CD1c-positive myeloid dendritic cell (primary cell): ENCODE measurements around the gene TRIM54.

Experiments used
- DNase-seq: peaks from one replicate; pipeline ENCODE4 v3.0.0-alpha.2; 2016; ENCODE audit errors: extremely low spot score

The TRIM54 gene, protein sequence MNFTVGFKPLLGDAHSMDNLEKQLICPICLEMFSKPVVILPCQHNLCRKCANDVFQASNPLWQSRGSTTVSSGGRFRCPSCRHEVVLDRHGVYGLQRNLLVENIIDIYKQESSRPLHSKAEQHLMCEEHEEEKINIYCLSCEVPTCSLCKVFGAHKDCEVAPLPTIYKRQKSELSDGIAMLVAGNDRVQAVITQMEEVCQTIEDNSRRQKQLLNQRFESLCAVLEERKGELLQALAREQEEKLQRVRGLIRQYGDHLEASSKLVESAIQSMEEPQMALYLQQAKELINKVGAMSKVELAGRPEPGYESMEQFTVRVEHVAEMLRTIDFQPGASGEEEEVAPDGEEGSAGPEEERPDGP

DNA sequence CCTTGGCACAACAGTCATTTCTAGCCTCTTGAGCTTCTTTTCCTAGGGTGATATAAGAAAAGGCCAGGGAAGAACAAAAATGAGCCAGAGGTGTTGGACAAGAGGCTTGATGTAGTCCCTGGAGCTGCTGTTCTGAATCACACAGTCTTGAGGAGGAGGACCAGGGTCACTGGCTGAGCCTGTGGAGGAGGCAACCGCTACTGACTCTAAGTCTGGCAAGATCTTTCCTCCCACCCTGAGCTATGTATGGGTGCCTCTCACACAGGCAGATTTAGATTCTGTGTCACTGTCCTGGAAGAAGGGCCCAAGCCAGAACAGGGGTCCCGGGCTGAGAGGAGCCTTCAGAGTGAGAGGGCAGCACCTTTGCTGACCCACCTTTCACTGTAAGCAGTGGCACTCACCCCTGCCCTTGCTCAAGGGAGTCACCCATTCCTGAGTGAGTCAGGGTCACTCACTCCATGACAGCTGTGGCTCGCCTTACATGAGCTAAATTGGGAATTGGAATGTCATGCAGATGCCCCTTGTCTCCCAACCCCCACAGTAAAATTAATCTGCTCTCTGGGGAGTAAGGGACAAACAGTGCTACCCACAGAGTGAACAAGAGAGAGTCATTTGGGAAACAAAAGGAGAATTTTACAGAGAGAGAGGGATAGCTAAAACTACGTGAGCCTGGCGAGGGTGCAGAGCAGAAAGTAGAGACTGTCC is at the start of gene TRIM54:
Gene TRIM54, plus strand, starts transcription at position 575 of the 705 bp plus-strand sequence. CDS start 303 bp downstream, outside the sequence.
- no peak for DNase-seq

- no peak for DNase-seq
Measured at GRCh38 chr2:27233341-27233740, 48.9 kb upstream of the TRIM54 start.

GRCh38 chr2:27236136-27236535 is 46.1 kb upstream of the TRIM54 start:
- no peak for DNase-seq

GRCh38 chr2:27236626-27237025 is 45.6 kb upstream of the TRIM54 start:
- no peak for DNase-seq

- DNase-seq: no peak
Measured at GRCh38 chr2:27237341-27237945, 44.8 kb upstream of the TRIM54 start.

- DNase-seq: no peak
Measured at GRCh38 chr2:27238976-27239375, 43.3 kb upstream of the TRIM54 start.

GRCh38 chr2:27240406-27240805 is 41.8 kb upstream of the TRIM54 start:
- no peak for DNase-seq

DNA sequence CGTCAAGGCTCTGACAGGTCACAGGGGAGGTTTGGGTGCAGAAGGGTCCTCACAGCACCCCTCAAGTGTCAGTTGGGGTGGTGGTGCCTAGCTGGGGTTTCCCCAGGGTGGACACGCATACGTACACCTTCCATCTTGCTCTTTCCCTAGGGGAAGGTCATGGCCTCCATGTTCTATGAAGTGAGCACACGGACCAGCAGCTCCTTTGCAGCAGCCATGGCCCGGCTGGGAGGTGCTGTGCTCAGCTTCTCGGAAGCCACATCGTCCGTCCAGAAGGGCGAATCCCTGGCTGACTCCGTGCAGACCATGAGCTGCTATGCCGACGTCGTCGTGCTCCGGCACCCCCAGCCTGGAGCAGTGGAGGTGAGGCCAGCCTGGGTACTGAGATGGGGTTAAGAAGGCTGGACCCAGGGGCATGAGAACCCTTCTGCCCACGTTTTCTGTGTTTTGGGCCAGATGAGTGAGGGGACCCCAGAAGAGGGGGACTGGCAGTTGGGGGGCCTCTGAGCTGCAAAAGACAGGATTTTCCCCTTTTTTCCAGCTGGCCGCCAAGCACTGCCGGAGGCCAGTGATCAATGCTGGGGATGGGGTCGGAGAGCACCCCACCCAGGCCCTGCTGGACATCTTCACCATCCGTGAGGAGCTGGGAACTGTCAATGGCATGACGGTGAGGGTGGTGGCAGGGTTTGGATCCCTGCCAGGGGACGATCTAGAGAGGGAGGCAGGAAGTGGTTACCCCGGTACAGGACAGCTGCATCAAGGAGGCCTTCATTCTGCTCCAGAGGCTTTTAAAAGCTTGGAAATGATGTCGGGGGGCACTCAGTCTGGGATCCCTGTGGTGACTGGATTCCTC is 40.2 kb upstream of the TRIM54 start:
- DNase-seq: no peak

GRCh38 chr2:27242614-27242951 is 39.6 kb upstream of the TRIM54 start:
- no peak for DNase-seq

- no peak for DNase-seq
Measured at GRCh38 chr2:27243391-27244130, 38.7 kb upstream of the TRIM54 start.

DNA sequence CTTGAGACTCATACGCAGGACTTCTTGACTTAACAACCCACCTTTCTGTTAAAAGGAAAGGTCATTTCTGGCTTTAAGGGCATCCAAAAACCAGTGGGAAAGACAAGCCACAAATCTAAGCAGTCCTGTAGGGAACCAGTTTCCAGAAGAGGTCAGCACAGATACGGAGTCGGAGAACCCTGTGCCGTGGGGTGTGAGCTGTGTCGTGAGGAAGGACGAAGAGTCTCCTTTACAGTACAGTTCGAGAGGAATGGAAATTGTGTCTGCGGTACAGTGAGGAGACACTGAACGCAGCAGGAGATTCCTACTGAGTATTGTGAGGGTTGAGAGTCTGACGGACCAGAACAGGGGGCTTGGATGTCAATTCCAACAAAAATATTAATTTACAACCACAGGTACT is 37.1 kb upstream of the TRIM54 start:
- DNase-seq: no peak

DNA sequence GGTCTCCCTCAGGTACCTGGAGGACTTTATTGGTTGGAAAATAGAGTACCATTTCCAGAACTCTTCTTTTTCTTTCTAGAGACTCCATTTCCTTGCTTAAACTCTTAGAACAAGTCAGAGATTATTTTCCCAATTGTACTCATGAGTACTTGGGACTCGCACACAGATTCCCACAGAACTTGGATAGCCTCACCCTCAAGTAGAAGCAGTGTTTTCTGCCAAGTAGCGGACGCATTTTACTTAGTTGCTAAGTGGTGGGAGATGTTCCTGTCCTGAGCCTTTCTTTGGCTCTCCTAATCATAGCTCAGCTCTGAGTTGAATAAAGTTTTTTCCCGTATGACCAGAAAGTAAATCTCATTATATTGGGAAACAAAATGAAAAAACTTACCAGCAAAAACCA is 36.6 kb upstream of the TRIM54 start:
- DNase-seq: no peak

DNA sequence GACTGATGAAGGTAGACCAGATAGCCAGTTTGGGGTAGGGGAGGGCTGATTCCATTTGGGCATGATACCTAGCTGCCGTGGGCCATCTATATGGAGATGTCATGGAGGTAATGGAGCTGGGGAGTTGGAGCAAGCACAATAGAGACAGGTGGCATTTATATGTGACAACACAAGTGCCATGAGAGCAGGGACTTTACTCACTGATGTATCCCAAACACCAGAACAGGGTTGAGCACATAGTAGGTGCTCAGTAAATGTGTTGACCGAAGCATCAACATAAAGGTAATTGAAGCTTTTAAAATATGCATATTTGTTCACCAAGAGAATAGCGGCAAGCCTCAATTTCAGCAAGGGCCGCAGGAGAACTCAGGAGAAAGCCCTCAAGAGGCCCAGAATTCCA is 34.3 kb upstream of the TRIM54 start:
- no peak for DNase-seq

DNA sequence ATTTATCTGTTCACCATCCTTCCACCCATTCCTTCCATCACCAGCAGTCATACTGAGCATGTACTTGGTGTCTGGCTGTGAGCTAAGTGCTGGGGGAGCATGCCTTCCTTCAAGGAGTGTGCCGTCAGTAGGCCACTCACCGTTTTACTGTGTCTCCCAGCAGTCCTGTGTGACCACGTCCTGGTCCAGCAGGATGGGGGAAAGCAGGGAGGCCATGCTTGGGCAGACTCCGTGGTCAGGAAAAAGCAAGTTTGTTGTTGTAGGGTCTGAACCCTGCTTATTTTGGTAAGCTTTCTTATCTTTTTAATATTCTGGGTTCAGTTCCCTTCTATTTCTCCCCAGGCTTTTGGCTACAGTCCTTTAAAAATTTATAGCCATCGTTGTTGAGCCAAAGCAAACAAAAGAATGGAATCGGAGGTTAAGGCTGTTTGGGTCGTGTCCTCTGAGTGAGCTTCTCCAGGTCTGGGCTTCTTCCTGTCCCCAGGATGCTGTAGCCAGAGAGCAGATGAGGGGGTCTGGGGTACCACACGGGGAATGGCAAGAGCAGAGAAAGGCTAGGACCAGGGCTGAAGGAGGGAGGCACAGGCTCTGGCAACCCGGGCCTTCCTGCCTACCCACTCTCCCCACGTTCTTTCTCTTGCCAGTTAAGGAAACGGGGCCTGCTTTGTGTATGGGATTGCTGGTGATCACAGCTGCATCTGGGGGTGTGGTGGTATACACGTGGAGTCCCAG is 32.9 kb upstream of the TRIM54 start:
- no peak for DNase-seq

DNA sequence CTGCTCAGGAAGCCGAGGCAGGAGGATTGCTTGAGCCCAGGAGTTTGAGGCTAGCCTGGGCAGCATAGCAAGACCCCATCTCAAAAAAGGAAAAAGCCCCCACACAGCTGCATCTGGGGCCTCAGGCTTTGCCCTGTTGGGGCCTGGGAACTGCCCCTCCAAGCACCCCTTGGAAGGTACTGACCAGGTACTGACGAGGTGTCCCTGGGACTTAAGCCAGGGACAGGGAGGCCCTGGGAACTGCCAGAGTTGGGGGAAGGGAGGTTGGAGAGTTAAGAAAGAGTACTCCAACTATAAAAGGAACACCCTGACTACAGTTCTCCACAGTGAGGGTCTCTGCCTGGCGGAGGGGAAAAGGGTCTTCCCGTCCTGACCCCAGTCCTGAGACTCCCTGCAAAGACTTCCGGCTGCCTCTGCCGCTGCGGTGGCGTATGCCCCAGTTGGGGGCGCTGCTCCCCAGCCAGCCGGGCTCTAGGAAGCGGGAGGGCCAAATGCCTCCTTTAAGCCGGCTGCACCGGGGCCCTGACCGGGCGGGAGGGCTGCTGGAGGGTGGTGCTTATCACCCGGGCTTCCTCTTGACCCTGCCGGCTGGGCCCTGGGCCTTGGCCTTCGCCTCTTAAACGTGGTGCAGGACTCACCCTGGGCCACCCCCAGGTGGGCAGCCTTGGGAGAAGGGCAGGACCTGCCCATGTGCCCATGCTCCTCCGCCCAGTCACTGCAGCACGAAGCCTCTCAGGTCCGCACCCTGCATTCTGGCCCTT is 32.2 kb upstream of the TRIM54 start:
- peak; percentile 74 for DNase-seq

DNA sequence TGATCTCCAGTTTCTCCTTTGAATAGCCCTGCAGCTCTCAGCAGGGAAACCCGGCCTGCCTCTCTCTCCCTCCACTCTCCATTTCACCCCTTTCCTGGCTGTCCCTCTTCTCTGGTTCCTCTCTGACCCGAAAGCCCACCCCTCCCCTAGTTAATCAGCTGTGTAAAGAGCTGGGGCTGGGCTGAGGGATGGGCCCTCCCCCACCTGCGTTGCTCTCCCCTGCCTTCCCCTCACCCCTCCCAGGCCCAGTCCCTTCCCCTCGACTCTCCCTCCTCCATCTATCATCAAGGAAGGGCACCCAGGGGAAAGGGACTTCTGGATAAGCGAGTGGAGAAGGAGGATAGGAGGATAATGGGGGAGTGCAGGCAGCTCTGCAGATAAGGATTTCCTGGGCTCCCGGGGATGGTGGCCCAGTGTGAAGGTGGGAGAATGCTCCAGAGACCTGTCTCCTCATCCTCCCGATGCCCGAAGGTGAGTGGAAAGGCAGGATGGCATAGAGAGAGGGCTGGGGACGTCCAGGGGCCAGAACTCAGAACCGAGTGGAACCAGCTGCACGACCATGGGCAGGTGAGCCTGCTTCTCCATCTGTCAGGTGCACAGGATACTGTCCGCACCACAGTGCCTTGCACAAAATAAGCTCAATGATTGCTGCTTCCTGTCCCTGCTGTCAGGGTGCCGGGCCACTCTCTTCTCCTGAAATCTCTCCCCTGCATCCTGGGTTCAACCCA is 31.4 kb upstream of the TRIM54 start:
- DNase-seq: no peak

DNA sequence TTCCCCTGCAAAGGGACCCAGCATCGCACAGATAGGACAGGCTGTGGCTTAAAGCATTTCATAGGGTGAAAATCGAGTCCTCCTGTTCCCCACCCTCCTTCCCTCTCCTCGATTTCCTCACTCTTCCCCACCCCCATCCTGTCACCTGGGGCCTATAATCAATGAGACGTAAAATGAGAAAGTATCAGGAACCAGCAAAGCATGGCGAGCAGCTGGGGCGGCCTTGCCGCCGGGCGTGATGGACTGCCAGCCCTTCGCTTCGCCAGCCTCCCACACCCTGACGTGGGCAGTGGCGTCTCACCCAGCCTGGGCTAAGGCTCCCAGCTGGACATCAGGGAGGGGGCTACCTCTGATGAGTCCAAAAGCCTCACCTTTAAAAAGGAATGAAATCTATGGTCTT is 30.5 kb upstream of the TRIM54 start:
- no peak for DNase-seq

- DNase-seq: no peak
Measured at GRCh38 chr2:27255187-27255586, 27.0 kb upstream of the TRIM54 start.

DNA sequence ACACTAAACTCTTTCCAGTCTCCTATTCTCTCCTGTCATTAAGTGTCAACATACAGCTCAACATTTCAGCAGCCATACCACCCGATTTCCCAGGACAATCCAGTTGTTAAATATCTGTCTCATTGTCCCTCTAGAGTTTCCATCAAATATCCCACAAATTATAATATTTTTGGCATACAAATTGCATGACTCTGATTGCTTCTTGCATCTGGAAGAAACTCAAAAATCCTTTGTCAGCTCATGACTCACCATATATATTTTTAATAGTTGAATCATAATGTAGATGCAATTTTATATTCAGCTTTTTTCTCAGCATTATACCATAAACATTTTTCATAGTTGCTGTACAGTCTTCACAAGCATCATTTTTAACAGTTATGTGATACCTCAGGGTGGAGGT is 26.6 kb upstream of the TRIM54 start:
- DNase-seq: no peak
